ENCODE data around the gene COQ2. TPM values are rescaled to one million over a fixed set of nuclear protein-coding genes. Genes with fewer than 3 reads are reported as not detected.

The COQ2 gene
- total RNA-seq, 1 experiment from 2014 or later: 19.8 TPM

DNA sequence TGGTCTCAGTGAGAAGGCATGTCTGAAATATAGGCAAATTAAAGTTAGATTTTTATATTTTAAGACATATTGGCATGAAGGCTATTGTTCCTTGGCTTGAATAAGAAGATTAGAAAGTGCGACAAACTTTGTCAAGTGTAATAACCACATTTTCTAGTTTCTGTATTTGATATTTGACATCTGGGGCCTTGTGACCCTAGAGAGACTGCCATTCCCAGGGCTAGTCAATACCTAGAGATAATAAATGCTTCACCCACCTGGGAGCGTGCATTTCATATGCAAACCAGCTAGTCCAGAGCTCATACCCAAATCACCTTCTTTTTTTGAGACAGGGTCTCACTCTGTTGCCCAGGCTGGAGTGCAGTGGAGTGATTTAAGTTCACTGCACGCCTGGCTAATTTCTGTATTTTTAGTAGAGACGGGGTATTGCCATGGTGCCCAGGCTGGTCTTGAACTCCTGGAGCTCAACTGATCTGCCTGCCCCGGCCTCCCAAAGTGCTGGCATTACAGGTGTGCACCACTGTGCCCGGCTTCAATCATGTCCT lies 62.6 kb downstream of the COQ2 start:
- H3K9me3 Mint-ChIP-seq: no peaks in the 10 kb centered on the region
- Histone ChIP-seq H3K23me2 (ENCODE audit: insufficient read length, low read depth, low read length, poor library complexity, severe bottlenecking) (no peaks in the 10 kb centered on the region), H4K8ac (replicated peaks; ENCODE audit: insufficient read length, low read depth, low read length) (no peak overlapping the region), H3K27ac (ENCODE audit: insufficient read length, low read depth, low read length) (no peak overlapping the region), H3K79me2 (ENCODE audit: insufficient read depth, low read length) (no peaks in the 10 kb centered on the region), H4K20me1 (ENCODE audit: control insufficient read depth, insufficient read depth, insufficient read length) (no peaks in the 10 kb centered on the region), H3K4me1 (ENCODE audit: insufficient read depth, low read length) (no peaks in the 10 kb centered on the region), H2BK5ac (ENCODE audit: insufficient read length, low read length) (no peak overlapping the region), H3K4me2 (ENCODE audit: insufficient read depth, insufficient read length, low read length) (no peak overlapping the region), H2BK12ac (ENCODE audit: insufficient read length, low read depth, low read length) (no peak overlapping the region), H2AFZ (ENCODE audit: low read length) (no peak overlapping the region), H3K23ac (ENCODE audit: insufficient read length, low read depth, low read length) (no peak overlapping the region), H3K9ac (ENCODE audit: extremely low read depth, insufficient read length, low read length) (no peak overlapping the region), H3K4ac (ENCODE audit: low read depth, low read length) (no peak overlapping the region), H3K9me3 (ENCODE audit: control insufficient read depth, low read depth, low read length) (no peaks in the 10 kb centered on the region), H3K79me1 (ENCODE audit: insufficient read depth, low read depth, low read length, poor library complexity, severe bottlenecking) (no peaks in the 10 kb centered on the region), H3K27me3 (ENCODE audit: insufficient read depth, low read length) (no peaks in the 10 kb centered on the region), H4K5ac (ENCODE audit: insufficient read length, low read depth, low read length) (no peak overlapping the region), H2BK120ac (ENCODE audit: low read depth, low read length, poor library complexity, severe bottlenecking) (no peak overlapping the region), H2BK15ac (ENCODE audit: low read depth, low read length) (no peak overlapping the region), H2BK20ac (ENCODE audit: low read depth, low read length, poor library complexity, severe bottlenecking) (no peak overlapping the region), H3K18ac (ENCODE audit: insufficient read length, low read depth, low read length) (no peak overlapping the region), H3K14ac (ENCODE audit: insufficient read depth, low read length) (no peak overlapping the region), H4K91ac (ENCODE audit: insufficient read length, low read depth, low read length) (no peak overlapping the region), H2AK5ac (ENCODE audit: insufficient read length, low read length) (no peak overlapping the region), H3T11ph (ENCODE audit: low read length) (no peak overlapping the region), H3K56ac (ENCODE audit: insufficient read length, low read depth, low read length) (no peak overlapping the region)
- H3K4me1 Mint-ChIP-seq: peaks cover 3 to 10% of the 10 kb centered on the region in 2 experiments; a peak in 3 of 4 replicates
- H3K4me3 Mint-ChIP-seq: no peak overlapping the region
- no peaks in the 10 kb centered on the region; the same call in 1 of the 2 replicates for H3K27me3 Mint-ChIP-seq (ENCODE audit: low read depth)
- no peak for DNase-seq
- no peak overlapping the region; a peak in 1 of 7 replicates for H3K27ac Mint-ChIP-seq
- no CpG with 5 or more reads among the region's 6 CpGs for WGBS (ENCODE audit: extremely low coverage, insufficient read length, low lambda C conversion rate)
- TF ChIP-seq, protein P1, sequence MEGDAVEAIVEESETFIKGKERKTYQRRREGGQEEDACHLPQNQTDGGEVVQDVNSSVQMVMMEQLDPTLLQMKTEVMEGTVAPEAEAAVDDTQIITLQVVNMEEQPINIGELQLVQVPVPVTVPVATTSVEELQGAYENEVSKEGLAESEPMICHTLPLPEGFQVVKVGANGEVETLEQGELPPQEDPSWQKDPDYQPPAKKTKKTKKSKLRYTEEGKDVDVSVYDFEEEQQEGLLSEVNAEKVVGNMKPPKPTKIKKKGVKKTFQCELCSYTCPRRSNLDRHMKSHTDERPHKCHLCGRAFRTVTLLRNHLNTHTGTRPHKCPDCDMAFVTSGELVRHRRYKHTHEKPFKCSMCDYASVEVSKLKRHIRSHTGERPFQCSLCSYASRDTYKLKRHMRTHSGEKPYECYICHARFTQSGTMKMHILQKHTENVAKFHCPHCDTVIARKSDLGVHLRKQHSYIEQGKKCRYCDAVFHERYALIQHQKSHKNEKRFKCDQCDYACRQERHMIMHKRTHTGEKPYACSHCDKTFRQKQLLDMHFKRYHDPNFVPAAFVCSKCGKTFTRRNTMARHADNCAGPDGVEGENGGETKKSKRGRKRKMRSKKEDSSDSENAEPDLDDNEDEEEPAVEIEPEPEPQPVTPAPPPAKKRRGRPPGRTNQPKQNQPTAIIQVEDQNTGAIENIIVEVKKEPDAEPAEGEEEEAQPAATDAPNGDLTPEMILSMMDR (conservative IDR thresholded peaks at IDR 0.05): no peak
- H3K36me3 Mint-ChIP-seq (ENCODE audit: insufficient read depth in 1 of 3, low read depth in 3 of 3): no peaks in the 10 kb centered on the region; a peak in 1 of 7 replicates

All from H9 (cell line).